Chondrocyte (in vitro differentiated cells): Measurements from ENCODE around the gene UBE2O. TPM values are rescaled to one million over a fixed set of nuclear protein-coding genes. Genes with fewer than 3 reads are reported as not detected.

ENCODE experiments used
- DNase-seq: peaks from one replicate; pipeline ENCODE4 v3.0.0; 2021; ENCODE audit warnings: mixed read lengths, low spot score
- H3K27ac Mint-ChIP-seq: one replicate; pipeline ENCODE4 v1.8.0; 2021; ENCODE audit warnings: mild to moderate bottlenecking, moderate library complexity, mixed read lengths; ENCODE audit not compliant: unreplicated experiment
- H3K27me3 Mint-ChIP-seq: 2 replicates; pipeline ENCODE4 v1.8.0; 2021; ENCODE audit warnings: low read depth, mixed read lengths
- H3K36me3 Mint-ChIP-seq: 2 replicates; pipeline ENCODE4 v1.8.0; 2021; ENCODE audit warnings: low read depth, mixed read lengths
- H3K4me1 Mint-ChIP-seq: 2 replicates; pipeline ENCODE4 v1.8.0; 2021; ENCODE audit warnings: low read depth, mild to moderate bottlenecking, mixed read lengths
- H3K4me3 Mint-ChIP-seq: one replicate; pipeline ENCODE4 v1.8.0; 2021; ENCODE audit warnings: mild to moderate bottlenecking, moderate library complexity, mixed read lengths; ENCODE audit not compliant: unreplicated experiment
- H3K9me3 Mint-ChIP-seq: 2 replicates; pipeline ENCODE4 v1.8.0; 2021; ENCODE audit warnings: low read depth, mixed read lengths
- total RNA-seq: library from RNA; stranded (reverse); gene quantifications from 3 replicates; pipeline ENCODE4 v1.2.1, GENCODE V29; 2021
- TF ChIP-seq, protein P1 (sequence below): fragments of 200-600 bp; sonication (generic); IDR thresholded peaks from 2 replicates; pipeline ENCODE4 v1.5.0; 2021; ENCODE audit warnings: antibody characterized with exemption, mild to moderate bottlenecking, moderate library complexity

UBE2O gene
- total RNA-seq, 1 donor from 2014 or later = 22.1 TPM

DNA sequence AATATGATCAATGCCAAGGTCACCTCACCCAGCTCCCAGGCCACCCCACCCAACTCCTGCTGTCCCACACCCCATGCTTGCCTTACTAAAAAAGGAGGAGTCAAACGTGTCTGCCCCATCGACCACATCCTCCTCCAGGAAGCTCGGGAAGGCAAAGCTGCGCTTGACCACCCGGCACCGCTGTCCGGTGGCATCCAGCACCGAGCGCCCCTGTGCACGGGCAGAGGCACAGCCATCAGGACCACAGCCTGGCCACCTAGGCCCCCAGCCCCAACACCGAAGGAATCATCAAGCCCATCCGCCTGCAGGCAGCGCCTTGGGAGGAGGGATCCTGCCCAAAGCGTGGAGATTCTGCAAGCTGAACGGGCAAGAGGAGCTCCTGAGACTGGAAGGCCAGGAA is 24.6 kb upstream of the UBE2O start:
- Mint-ChIP-seq H3K27me3 (no peaks in the 10 kb centered on the region), H3K4me3 (no peak overlapping the region), H3K27ac (no peak overlapping the region), H3K9me3 (no peaks in the 10 kb centered on the region), H3K4me1 (peaks cover 4% of the 10 kb centered on the region), H3K36me3 (no peaks in the 10 kb centered on the region)
- DNase-seq = no peak
- TF ChIP-seq, protein P1, sequence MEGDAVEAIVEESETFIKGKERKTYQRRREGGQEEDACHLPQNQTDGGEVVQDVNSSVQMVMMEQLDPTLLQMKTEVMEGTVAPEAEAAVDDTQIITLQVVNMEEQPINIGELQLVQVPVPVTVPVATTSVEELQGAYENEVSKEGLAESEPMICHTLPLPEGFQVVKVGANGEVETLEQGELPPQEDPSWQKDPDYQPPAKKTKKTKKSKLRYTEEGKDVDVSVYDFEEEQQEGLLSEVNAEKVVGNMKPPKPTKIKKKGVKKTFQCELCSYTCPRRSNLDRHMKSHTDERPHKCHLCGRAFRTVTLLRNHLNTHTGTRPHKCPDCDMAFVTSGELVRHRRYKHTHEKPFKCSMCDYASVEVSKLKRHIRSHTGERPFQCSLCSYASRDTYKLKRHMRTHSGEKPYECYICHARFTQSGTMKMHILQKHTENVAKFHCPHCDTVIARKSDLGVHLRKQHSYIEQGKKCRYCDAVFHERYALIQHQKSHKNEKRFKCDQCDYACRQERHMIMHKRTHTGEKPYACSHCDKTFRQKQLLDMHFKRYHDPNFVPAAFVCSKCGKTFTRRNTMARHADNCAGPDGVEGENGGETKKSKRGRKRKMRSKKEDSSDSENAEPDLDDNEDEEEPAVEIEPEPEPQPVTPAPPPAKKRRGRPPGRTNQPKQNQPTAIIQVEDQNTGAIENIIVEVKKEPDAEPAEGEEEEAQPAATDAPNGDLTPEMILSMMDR = no peak

DNA sequence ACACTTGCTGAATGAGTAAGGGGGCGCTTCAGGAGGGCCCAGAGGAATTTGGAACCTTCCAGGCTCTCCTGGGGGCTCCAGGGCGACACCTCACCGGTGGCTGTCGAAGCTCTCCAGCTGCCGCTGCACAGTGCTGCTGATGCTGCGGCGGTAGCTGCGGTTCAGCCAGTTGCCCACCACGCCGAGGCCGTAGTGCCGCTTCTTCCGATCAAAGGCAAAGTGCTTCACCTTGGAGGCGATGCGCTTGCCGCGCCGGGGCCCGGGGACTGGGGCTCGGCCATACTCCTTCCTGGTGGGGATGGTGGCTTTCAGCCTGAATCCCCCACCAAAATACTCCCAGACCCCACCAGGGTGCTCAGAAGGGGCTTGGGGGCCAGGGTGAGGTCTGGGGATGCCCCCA is 23.8 kb upstream of the UBE2O start:
- Mint-ChIP-seq H3K36me3 (no peaks in the 10 kb centered on the region), H3K27ac (no peak overlapping the region), H3K9me3 (no peaks in the 10 kb centered on the region), H3K4me1 (peaks cover 4% of the 10 kb centered on the region), H3K27me3 (no peaks in the 10 kb centered on the region), H3K4me3 (no peak overlapping the region)
- DNase-seq = no peak
- TF ChIP-seq, protein P1 = no peak

DNA sequence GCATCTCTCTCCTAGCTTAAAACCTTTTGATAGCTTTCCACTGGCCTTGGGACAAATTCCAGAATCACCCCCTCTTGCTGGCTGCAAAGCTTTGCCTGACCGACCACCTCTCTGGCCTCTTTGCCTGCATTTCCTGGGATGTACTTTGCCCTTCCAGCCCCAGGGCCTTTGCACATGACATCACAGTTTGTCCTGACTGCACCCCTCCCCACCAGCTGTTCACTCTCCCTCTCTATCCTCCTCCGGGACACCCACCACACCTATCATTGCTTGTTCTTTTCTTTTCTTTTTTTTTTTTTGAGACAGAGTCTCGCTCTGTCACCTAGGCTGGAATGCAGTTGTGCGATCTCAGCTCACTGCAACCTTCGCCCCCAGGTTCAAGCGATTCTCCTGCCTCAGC is 22.4 kb upstream of the UBE2O start:
- Mint-ChIP-seq H3K36me3 (no peaks in the 10 kb centered on the region), H3K27me3 (no peaks in the 10 kb centered on the region), H3K4me1 (no peaks in the 10 kb centered on the region), H3K27ac (no peak overlapping the region), H3K9me3 (no peaks in the 10 kb centered on the region), H3K4me3 (no peak overlapping the region)
- DNase-seq = no peak
- TF ChIP-seq, protein P1 = no peak

DNA sequence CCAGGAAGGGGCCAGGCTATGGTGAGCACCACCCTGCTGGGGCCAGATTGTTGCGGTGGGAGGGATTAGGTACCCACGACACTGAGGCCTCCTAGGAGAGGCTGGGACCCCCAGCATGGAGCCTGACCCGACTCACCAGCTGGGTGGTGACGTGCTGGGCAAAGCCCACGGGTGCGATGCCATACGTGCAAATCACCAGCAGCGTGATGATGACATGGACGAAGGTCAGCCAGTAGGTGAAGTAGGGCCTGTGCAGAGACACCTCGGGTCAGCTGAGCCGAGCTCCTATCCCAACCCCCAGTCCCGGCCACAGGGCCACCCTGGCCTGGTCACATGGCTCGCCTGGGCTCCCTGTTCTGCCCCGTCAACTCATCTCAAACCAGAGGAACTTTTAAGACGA is 21.9 kb upstream of the UBE2O start:
- no peaks in the 10 kb centered on the region for H3K36me3 Mint-ChIP-seq
- H3K27me3 Mint-ChIP-seq = no peaks in the 10 kb centered on the region
- H3K4me1 Mint-ChIP-seq = no peaks in the 10 kb centered on the region
- H3K4me3 Mint-ChIP-seq = no peak overlapping the region
- TF ChIP-seq, protein P1 = no peak
- DNase-seq = no peak
- no peaks in the 10 kb centered on the region for H3K9me3 Mint-ChIP-seq
- H3K27ac Mint-ChIP-seq = no peak overlapping the region

DNA sequence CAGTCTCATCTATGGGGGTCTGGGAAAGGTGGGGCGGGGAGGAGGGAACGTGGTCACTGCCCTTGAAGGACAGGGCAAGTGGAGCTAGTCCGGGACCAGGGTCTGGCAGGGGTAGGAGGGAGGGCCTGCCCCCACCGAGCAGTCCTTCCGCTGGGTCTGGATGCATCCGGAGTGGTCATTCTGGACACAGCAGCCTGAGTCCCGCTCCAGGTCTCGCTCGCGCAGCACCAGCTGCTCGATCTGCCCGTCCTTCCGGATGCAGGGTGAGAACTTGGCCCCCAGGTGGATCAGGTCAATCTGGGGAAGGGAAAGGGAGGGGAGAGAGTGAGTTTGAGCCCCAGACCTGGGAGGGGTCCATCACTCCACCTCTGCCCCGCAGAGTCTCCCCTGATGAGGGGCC is 21.3 kb upstream of the UBE2O start:
- TF ChIP-seq, protein P1 = no peak
- Mint-ChIP-seq H3K9me3 (no peaks in the 10 kb centered on the region), H3K4me3 (no peak overlapping the region), H3K27ac (no peak overlapping the region), H3K27me3 (no peaks in the 10 kb centered on the region), H3K36me3 (no peaks in the 10 kb centered on the region), H3K4me1 (no peaks in the 10 kb centered on the region)
- no peak for DNase-seq
